BJ (cell line): Measurements from ENCODE around the gene CASR. TPM values are rescaled to one million over a fixed set of nuclear protein-coding genes. Genes with fewer than 3 reads are reported as not detected.

ENCODE experiments used
- CTCF ChIA-PET: fragments of 350-600 bp; formaldehyde crosslinking; extraction: SDS; loops from one replicate; lab custom pipeline; 2021; ENCODE audit warnings: antibody characterized with exemption, inconsistent platforms; lab: Yijun Ruan, JAX
- POLR2A ChIA-PET: fragments of 300-600 bp; sonication (Branson Sonifier 250); formaldehyde crosslinking; extraction: SDS; loops from one replicate; lab custom pipeline; 2021; ENCODE audit warnings: antibody characterized with exemption; lab: Charles Lee
- DNase-seq: peaks from one replicate; pipeline ENCODE4 v3.0.0-alpha.2; 2011; ENCODE audit warnings: low read depth
- H3K27me3 ChIP-seq: 2 replicates; pipeline ENCODE4 v1.6.0; 2011; ENCODE audit warnings: low read length; ENCODE audit not compliant: control insufficient read depth, insufficient read depth
- H3K36me3 ChIP-seq: 2 replicates; pipeline ENCODE4 v1.5.1; 2011; ENCODE audit warnings: low read length; ENCODE audit not compliant: control insufficient read depth, insufficient read depth
- H3K4me3 ChIP-seq: 2 replicates; pipeline ENCODE4 v1.5.1; 2011; ENCODE audit warnings: low read depth, mild to moderate bottlenecking, control low read depth, low read length
- polyA plus RNA-seq: library from polyadenylated mRNA; depleted of rRNA; stranded (reverse); fragments of >200 nt; gene quantifications from 2 replicates; pipeline ENCODE4 v1.2.3, GENCODE V29; 2011
- TF ChIP-seq, protein P1 (sequence below): IDR thresholded peaks from 2 replicates; pipeline ENCODE4 v1.5.1; 2011; ENCODE audit warnings: low read depth, mild to moderate bottlenecking, control low read depth, inconsistent platforms, low read length, moderate library complexity; ENCODE audit not compliant: insufficient read depth

Gene CASR
- polyA plus RNA-seq, 1 experiment: not detected

DNA sequence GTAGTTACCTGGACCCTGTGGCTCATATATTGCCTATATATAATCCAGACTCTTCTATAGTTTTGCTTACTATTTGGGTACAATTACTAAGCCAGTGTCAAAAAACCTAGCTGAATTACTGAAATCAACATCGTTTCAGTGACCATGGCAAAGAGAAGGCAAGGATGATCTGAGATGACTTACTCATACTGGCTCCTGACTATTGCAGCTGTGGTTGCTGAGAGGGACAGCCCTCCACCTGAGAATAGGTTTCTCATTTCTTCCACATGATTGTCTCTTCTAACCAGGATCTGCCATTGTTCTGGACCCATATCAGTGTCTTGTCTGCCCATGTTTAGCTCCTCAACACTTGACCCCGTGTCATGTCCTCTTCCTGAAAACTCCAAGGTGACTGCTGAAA lies 30.2 kb downstream of the CASR start:
- DNase-seq: no peak
- no peaks in the 10 kb centered on the region for H3K27me3 ChIP-seq
- ChIA-PET POLR2A (no interaction called here), CTCF (no interaction called here)
- TF ChIP-seq, protein P1, sequence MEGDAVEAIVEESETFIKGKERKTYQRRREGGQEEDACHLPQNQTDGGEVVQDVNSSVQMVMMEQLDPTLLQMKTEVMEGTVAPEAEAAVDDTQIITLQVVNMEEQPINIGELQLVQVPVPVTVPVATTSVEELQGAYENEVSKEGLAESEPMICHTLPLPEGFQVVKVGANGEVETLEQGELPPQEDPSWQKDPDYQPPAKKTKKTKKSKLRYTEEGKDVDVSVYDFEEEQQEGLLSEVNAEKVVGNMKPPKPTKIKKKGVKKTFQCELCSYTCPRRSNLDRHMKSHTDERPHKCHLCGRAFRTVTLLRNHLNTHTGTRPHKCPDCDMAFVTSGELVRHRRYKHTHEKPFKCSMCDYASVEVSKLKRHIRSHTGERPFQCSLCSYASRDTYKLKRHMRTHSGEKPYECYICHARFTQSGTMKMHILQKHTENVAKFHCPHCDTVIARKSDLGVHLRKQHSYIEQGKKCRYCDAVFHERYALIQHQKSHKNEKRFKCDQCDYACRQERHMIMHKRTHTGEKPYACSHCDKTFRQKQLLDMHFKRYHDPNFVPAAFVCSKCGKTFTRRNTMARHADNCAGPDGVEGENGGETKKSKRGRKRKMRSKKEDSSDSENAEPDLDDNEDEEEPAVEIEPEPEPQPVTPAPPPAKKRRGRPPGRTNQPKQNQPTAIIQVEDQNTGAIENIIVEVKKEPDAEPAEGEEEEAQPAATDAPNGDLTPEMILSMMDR: no peak
- H3K4me3 ChIP-seq: no peak overlapping the region
- no peaks in the 10 kb centered on the region for H3K36me3 ChIP-seq

DNA sequence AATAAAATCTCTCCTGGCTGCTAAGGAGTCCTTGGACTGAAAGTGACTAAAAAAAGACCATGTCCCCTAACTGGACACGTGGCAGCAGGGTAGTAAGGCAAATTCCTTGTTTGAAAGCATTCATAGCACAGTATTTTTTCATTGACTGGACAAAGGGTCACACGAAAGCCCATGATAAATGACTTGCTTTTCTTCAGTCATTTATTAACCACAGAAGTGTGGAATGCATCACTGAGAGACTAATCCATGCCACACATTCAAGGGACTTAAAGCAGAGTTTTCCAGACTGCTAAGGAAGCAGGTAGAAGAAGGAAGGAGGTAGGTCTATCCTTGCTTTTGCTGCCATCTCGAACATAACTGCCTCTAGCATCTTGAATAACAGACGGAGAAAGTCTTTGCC lies 31.2 kb downstream of the CASR start:
- no peak for DNase-seq
- ChIA-PET CTCF (interaction anchor here (0.6 kb wide), 2 partner anchors 37 to 365 kb away, joined by 3 read pairs; no protein-coding TSS in a partner anchor), POLR2A (no interaction called here)
- no peak overlapping the region for H3K4me3 ChIP-seq
- H3K27me3 ChIP-seq: no peaks in the 10 kb centered on the region
- TF ChIP-seq, protein P1: no peak
- H3K36me3 ChIP-seq: no peaks in the 10 kb centered on the region

DNA sequence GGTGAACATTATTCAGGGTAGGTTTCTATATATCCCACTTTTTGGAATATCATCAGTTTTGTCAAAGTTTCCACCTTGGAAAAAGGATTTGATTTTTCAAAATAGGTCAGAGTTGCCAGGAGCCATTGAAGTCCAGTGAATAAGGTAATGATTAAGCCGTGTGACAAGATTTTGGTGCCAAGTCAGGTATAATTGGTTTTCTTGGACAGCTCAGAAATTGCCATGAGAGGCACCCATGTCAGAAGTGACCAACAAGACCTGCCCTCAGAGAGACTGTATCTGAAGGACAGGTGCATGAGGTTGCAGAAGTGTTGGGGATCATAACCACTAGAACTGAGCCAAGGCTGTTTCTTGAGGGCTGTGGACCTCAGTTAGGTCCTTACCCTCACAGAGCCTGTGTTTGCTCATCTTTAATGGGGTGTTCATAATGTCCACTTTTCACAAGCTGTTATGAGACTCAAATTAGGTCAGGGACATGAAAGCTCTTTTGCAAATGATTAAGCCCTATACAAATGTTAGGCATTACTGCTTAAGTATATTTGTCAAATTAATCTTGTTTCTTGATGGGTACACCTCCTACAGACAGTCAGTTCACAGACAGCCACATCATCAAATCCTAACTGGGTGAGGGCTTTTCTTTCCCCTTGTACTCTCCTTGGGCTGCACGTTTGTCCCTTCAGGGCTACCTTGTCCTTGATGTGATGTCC lies 32.3 kb downstream of the CASR start:
- Histone ChIP-seq H3K4me3 (no peak overlapping the region), H3K36me3 (no peaks in the 10 kb centered on the region), H3K27me3 (no peaks in the 10 kb centered on the region)
- CTCF ChIA-PET: no interaction called here
- no peak for DNase-seq
- POLR2A ChIA-PET: no interaction called here
- TF ChIP-seq, protein P1: no peak

DNA sequence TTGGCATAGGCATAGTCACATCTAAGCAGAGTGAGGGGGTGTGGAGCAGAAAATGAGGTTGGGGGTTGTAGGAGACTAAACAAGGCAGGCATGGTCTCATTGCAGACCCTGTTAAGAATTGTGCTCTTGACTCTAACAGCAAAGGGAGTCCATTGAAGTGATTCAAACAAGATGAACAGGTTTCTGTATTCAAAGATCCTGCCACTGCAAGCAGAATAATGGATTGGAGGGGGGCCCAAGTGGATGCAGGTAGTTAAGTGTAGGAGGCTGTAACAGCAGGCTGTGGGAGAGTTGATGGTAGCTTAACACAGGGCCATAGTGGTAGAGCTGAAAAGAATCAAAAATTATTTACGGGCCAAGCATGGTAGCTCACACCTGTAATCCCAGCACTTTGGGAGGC lies 34.4 kb downstream of the CASR start:
- CTCF ChIA-PET: no interaction called here

DNA sequence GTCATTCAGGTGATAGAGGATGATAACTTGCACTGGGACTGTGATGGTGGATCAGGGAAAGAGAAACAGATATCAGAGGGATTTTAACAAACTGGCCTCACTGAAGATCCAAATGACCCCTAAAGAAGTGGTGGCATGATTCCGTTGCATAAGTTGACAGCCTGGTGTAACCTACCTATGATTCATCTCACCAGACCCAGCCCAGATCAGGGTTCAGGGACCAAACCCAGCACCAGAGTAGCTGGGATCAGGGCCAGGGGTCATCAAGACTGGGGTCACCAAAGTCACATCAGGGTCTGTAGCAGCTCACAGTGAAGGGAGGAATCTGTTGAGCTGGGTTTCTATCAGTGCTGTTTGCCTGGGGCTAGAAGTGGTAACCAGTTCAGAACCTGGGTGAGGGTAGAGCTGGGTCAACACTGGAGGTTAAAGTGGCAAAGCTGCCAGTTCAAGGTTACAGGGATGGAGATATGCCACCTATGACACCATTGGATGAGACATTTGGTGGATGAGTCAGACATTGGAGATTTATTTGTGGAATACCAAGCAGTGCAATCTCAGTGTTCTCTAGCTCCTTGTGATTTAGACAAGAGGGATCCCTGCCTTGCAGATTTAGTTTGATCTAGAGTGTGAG lies 35.9 kb downstream of the CASR start:
- TF ChIP-seq, protein P1: no peak
- Histone ChIP-seq H3K36me3 (no peaks in the 10 kb centered on the region), H3K27me3 (no peaks in the 10 kb centered on the region), H3K4me3 (no peak overlapping the region)
- DNase-seq: no peak
- POLR2A ChIA-PET: no interaction called here
- CTCF ChIA-PET: interaction anchor here (0.9 kb wide), 1 partner anchor 39 kb away, joined by 3 read pairs; no protein-coding TSS in a partner anchor

More for the DNA sequence above, 34.4 kb downstream of the CASR start:
- DNase-seq: no peak
- H3K27me3 ChIP-seq: no peaks in the 10 kb centered on the region
- POLR2A ChIA-PET: no interaction called here
- H3K4me3 ChIP-seq: no peak overlapping the region
- H3K36me3 ChIP-seq: no peaks in the 10 kb centered on the region
- TF ChIP-seq, protein P1: no peak
